Endothelial cell of hepatic sinusoid (primary cell): ENCODE results near the gene ZMYND10.

Experiments
- in situ Hi-C: cut with HindIII; loops from 2 replicates; pipeline ENCODE4 v1.10.0; 2017; ENCODE audit warnings: low sequenced_read_pairs

The ZMYND10 gene

DNA sequence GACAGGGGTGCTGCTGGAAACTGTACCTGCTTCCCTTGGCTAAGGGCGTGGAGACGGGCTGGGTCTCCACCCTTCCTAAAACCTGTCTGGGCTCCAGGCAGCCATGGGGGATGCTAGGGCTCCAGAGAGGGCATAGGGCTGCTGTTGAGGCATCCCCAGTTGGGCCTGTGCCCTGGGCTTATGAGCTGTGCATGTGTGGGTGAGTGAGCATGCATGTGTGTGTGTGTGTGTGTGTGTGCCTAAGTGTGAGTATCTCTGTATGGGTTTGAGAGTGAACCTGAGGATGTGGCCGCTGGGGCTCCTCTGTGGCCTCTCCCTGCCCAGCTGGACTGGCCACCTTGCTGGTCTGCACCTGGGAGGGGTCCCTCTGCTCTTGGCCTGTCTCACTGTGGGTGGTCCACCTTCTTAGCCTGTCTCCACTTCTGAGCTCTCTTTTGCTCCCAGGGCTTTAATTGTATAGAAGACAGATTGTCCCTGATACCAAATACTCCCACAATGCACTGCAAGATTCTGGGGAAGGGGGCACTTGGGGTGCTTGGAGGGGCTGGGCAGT is 25.7 kb upstream of the ZMYND10 start:
- in situ Hi-C loops: no loop called here

DNA sequence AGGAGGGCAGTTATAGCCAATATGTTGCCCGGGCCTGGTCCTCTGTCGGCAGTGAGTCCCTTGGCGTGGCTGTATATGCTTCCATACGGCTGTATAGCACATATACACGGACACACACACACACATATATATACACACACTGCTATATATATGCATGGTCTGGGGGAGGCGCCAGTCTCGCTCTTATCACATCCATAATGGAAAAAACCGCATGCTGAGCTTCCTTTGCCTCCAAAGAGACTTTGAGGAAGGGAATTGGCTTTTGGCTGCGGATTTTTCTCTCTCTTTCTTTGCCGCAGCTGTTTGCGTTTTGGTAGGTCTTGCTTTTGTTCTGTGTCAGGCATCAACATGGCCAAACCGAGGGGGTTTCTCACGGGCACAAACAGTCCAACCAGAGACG is 25.1 kb upstream of the ZMYND10 start:
- in situ Hi-C loops: no loop called here

DNA sequence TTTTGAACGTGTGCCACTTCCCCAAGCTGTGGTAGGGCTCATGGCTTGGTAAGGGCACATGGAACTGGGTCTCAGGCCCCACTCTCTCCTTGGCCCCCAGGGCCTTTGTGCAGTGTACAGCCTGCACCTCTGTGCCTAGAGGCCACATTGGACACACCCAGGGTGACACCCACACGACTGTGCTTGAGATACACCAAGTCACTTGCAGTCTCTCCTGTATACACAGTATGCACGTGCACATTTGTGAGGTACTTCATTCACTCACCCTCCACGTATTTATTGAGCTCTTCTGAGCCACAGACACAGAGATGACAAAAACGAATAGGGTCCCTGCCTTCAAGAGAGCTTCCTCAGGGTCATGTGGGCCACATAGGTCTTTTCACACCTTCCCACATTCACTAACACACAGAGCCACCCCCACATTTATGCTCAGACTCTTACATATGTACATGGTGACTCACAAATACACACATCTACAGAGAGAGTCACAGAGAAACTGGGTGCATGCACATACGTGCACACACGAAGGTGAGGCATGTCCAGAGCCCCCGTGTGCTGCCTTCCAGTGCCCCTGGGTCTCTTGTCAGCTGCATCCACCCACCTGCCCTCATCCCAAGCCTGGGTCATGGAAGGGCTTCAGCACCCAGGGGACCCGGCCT is 23.6 kb upstream of the ZMYND10 start:
- in situ Hi-C loops: no loop called here

DNA sequence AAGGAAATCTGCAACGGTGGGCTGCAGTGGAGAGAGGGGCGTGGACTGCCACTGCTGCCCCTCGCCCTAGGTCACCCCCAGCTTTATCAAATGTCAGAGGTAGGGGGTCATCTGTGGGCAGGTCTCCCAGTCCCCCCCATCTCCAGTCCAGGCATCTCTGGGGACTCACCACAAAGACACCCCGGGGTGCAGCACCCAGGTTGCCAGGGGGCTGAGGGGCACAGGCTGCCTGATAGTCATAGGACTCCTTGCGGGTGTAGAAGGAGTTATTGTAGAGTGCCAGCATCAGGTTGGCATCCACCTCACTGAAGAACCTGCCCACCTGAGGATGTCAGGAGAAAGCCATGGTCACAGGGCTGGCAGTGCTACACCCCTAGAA is 20.3 kb upstream of the ZMYND10 start:
- in situ Hi-C loops: no loop called here

DNA sequence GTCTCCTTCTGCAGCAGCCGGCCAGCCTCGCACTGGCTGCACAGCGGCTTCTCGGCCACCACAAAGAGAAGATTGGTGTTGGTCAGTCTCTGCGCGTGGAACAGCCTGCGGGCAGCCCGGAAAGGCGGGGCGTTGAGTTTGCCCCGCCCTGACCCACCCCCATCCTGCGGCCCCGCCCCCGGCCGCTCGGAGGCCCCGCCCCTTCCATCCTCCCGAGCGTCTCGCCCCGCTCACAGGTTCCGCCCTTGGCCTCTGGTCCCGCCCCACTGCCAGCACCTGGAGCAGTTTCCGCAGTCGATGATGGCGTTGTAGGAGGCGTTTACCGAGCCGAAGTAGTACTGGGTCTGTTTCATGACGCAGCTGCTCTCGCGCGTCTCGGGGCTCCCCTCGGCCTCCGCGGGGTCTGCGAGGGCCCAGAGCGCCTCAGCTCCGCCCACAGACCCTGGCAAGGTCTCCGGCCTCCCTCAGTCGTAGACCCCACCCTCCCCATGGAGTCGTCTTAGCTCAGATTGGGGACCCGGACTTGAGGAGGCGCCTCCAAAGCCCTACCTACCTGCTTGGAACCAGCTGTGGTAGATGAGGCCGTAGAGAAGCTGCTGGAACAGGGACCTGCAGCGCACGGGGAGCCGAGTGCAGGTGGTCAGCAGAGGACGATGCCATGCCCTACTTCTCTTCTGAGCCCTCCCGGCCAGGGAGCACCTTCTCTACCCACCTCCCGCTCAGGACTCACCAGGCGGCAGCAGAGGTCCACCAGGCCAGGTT is 19.7 kb upstream of the ZMYND10 start:
- in situ Hi-C loops: no loop called here

DNA sequence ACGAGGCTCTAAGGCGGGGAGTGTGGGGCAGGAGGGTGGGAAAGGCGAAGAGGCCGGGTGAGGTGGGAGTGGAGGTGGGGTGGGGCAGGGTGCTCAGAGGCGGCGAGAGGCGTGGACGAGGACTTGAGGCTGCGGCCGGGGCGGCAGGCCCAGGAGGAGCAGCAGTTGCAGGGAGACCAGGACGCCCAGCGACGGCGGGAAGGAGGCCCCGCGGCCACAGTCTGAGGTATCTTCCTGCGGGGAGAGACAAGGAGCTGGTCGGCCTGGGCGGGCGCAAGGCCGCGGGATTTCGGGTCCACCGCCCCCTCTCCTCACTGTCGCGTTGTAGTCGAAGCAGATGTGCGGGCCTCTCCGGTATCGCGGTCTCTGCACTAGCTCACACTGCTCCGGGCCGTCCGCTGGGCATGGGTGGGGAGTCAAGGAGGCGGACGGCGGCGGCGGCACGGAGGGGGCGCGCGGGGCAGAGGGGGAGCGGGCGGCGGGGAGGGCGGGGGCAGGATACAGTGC is 19.1 kb upstream of the ZMYND10 start:
- in situ Hi-C loops: no loop called here

DNA sequence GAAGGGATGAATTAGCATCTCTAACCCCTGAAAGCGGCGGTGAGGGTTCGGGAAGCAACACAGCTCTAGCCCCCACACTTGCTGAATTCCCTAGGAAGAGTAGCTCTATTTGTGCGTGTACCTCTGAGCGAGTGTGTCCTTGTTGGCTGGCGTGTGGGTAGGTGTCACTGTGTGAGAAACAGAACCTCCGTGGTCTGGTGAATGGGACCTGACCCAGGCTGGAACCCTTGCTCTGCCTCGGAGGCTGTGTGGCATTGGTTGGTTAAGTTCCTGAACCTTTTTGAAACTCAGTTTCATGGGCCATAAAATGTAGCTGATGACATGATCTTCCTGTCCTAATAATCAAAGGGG is 14.2 kb upstream of the ZMYND10 start:
- in situ Hi-C loops: no loop called here

DNA sequence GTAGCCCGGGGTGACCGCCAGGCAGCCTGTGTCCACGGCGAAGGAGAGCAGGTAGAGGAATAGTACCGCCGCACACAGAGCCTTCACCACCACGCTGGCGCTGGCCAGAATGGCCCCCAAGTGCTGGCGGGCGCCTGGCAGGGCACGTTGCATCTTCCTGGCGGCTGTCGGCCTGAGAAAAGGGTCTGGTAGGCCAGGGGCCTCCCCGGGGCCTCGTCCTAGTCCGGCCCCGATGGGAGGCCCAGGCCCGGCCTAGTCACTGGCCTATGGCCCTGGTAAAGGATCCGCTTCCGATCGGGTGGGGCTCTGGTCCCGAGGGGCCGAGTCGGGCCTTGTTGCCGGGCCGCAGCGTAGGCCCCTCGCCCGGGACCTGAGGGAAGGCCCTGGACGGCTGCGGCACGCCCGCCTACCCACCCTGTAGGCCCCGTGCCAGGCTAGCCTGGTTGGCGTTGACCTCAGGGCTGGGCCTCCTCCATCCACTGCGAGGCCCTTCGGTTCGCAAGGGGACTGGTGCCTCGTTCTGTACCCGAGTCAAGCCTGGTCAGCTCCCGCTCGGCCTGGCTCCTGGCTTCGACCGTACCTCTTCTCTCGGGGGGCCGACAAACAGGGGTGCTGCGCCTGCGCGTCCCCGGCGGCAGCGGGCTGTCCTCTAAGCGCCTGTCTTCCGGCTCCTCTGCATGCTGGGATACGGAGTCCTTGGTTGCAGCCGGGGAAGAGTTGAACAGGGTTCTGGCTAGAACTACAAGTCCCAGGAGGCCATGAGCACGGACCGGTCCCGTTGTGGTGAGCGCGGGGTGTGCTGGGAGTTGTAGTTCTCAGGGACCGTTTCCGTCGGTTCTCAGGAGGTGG is 13.6 kb upstream of the ZMYND10 start, which contains the start of gene TMEM115:
Gene TMEM115, minus strand, starts transcription at position 611 of the 849 bp plus-strand sequence. Its CDS starts 458 bp downstream, at position 153.
- in situ Hi-C loops: no loop called here

DNA sequence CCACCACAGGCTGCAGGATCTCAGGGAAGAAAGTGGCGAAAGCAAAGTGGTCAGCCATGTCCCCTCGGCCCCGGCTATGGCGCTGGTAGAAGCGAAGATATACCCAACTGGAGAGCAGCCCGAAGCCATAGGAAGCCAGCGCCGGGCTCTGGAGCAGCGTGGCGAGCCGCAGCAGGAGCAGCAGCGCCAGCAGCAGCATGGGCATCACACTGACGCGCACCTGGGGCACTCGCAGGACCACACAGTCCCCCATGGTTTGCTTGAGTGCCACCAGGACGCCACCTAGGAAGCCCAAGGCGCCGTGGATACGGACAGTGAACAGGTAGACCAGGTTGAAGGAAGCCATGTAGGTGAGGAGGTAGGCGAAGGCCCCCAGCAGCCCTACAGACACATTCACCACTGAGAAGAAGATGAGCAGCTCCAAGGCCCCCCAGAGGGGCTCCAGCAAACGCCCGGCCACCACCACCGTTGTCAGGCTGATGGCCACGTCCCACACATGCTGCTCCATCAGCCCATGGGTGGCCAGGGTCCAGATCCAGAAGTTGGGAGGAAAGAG is 12.9 kb upstream of the ZMYND10 start:
- in situ Hi-C loops: no loop called here

DNA sequence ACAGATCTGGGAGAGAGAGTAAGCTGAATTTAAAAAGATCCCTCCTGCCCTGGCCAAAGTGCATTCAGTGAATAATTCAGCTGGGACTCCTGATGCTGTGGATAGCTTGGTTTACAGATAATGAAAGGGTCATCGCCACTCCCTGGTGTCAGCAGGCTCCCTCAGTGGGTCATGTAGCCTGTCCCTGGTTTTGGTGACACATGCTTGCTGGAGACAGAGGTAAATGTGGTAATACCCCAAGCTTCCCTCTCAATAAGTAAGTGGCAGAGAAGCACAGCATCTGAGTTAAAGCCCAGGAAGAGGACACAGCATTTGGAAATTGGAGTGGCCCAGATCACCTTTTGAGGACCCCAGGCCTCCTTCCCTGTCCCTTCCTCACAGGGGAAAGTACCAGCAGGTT is 11.9 kb upstream of the ZMYND10 start:
- in situ Hi-C loops: no loop called here

DNA sequence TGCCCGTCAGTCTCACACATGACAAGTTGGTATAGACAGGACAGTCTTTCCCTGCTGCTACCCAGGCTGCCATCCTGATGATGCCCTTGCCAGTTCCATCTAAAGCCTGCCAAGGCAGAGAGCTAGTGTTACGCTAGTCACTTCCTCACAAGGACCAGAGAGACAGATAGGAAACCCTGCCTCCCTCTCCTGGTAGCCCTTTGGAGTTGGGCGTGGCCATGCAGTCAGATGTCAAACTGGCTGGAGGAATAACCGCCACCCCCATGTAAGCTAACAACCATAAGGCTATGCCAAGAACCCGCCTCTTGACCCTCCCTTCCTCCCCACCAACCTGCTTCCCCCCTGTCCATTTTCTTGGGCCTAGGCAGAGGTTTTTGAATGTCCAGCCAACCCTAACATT is 11.0 kb upstream of the ZMYND10 start:
- in situ Hi-C loops: no loop called here

DNA sequence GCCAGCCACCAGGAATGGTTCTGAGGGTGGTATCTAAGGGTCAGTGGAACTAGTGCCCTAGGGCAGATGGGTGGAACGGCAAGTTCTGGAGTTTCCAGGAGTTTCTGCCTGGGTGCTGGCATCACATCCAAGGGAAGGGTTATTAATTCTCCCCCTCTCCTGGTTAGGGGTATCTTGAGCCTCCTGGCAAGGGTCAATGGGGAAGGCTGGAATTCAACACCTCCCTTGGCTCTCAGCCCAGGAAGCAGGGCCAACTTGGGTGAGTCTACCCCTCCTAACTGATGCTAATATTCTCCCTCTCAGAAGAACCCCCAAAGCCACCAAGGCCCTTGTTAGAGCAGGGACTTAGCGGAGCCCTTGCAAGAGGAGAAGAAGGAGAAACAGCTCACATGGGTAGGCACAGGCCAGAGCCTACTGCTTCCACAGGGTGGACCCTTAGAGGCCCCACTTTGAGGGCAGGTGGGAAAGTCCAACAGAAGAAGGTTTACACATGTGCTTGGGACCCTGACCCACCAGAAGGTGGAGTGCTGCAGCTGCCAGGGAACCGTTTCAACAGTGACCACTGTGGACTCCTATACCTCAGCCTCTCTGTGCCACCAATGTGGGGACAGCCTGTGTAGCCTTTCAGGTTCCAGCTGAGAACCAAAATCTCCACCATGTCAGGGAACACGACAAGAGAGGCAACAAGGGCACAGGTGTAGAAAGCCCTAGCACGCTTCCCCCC is 10.5 kb upstream of the ZMYND10 start:
- in situ Hi-C loops: no loop called here

DNA sequence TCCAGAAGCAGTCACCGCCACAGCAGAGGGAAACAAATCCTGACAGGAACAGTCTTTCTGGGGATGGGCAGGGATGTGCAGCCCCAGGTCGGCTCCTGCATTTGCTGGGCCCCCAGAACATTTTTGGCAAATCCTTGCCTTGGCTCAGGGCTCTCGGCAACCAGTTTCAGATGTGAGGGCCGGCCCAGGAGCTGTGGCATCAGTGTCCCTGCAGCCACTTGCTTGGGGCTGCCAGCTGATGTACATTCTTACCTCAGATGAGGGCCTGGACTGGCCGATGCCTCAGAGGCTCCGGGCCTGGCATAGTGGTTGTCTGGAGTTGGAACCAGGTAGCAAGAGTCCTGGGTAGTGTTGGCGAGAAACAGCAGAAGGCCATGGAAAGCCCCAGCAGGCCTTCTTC is 9.3 kb upstream of the ZMYND10 start:
- in situ Hi-C loops: loop anchor here (5.0 kb wide), 1 partner anchor 182 kb away; no protein-coding TSS in a partner anchor

DNA sequence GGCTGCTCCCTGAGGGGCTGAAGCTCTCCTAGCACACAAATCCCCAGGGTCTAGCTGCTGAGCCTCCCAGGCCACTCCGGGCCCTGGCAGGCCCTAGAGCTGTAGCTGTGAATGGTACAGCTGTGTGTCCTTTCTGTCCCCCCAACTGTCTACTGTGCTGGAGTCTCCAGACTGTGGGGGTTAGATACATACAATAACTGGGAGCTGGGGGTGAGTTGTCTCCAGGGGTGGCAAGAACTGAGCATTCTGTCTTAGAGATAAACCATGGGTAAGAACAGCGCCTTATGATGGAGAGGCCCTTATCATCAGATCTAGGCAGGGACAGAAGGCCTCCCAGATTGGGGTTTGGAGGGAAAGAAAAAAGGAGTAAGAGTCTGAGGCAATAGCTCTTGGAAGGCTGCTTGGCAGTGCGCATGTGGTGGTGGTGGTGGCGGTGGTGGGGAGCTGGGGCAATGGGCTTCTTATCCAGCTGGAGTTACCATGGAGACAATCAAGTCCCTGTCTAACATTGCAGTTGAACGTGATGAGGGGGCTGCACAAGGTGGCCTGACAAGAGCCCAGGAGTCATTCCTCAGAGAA is 8.7 kb upstream of the ZMYND10 start:
- in situ Hi-C loops: loop anchor here (5.0 kb wide), 1 partner anchor 183 kb away; no protein-coding TSS in a partner anchor

DNA sequence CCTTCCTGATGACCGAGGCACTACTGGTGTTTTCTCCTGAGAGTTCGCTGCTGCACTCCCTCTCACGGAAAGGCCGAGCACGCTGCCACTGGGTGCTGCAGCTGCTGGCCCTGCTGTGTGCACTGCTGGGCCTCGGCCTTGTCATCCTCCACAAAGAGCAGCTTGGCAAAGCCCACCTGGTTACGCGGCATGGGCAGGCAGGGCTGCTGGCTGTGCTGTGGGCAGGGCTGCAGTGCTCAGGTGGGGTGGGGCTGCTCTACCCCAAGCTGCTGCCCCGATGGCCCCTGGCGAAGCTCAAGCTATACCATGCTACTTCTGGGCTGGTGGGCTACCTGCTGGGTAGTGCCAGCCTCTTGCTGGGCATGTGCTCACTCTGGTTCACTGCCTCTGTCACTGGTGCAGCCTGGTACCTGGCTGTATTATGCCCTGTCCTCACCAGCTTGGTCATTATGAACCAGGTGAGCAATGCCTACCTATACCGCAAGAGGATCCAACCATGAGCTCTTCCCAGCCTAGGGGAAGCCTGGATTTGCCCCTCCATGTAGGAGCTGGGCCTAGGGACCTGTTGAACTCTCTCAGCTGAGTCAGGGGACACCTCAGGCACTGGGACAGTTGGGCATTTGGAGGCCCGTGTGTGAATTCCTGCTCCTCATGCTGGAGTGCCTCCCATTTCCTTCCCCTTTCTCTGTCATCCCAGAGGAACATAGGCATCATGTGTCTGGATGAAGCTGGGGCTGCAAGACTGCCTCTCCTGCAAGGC is 7.9 kb upstream of the ZMYND10 start:
- in situ Hi-C loops: loop anchor here (5.0 kb wide), 1 partner anchor 184 kb away; no protein-coding TSS in a partner anchor

DNA sequence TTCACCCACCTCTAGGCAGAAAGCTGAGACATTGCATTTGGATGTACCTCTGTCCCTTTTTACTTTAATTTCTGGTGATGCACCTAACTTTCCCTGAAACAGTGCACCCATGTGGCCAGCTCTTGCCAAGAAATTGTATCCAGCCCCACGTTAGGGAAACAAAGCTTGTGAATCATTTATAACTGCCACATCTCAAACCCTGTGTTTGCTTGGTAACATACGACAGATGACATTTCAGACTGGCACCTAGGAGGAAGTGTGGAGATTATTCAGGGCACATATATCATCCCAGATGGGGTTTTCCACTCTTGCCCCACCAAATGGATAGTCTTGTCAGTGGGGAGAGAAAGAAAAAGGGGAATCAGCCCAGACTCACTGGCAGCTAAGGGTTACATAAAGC is 7.2 kb upstream of the ZMYND10 start:
- in situ Hi-C loops: loop anchor here (5.0 kb wide), 1 partner anchor 185 kb away; no protein-coding TSS in a partner anchor

DNA sequence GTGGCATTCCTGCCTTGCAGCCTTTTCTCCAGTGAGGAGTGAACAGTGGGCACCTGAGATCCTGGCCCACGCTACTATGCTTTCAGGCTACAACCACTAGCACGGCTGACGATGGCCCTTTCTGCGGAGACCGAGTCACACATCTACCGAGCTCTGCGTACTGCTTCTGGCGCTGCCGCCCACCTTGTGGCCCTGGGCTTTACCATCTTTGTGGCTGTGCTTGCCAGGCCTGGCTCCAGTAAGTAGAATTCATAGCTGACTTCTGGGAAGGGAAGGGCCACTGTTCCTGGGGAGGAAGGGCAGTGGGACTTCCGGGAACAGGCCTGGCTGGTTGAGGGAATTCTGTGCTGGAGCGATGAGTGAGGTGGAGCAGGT is 5.8 kb upstream of the ZMYND10 start:
- in situ Hi-C loops: loop anchor here (5.0 kb wide), 1 partner anchor 186 kb away; no protein-coding TSS in a partner anchor

DNA sequence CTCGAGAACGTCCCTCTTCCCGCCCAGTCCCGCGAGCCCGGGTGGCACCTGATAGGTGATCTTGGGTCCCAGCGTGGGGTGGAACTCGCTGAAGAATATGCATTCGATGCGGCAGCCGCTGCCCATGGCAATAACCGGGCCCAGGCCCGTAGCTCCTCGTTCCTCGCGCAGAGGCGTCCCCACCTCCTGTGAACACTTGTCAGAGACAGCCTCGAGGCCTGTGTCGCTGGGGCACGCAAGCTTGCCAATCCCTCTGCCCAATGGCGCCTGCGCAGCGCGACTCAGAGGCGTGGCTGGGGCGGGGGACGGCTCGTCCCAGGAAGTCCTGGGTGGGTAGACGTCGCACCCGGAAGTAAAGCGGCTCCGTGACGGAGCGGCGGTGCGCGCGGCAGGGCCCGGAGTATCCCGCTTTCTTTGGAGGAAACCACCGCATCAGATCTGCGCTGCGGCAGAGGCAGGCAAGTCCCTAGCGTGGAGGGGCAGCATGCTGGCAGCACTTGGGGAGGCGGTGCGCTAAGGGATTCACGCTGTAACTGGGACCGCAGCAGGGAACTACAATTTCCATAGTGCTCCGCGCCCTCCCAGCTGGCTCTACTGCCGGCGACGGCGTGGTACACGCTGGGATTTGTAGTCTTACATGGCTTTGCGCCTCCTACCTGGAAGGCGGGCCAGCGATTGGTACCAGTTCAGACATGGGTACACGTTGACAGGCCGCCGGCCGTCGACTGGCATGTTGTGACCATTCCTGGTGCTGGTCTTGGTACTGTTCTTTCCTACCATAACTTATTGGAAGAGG is 5.2 kb upstream of the ZMYND10 start, which contains the start of the genes CYB561D2 and NPRL2:
Gene CYB561D2, plus strand, starts transcription at position 336 of the 796 bp plus-strand sequence. CDS start 572 bp downstream, outside the sequence.
Gene NPRL2, minus strand, starts transcription at position 249 of the 796 bp plus-strand sequence. Its CDS starts 123 bp downstream, at position 126.
- in situ Hi-C loops: loop anchor here (5.0 kb wide), 1 partner anchor 187 kb away; no protein-coding TSS in a partner anchor
